ENCODE data around the gene CDC7. TPM values are rescaled to one million over a fixed set of nuclear protein-coding genes. Genes with fewer than 3 reads are reported as not detected.

Gene CDC7
- total RNA-seq, 2 donors from 2014 or later = 41.7 to 44.7 TPM

DNA sequence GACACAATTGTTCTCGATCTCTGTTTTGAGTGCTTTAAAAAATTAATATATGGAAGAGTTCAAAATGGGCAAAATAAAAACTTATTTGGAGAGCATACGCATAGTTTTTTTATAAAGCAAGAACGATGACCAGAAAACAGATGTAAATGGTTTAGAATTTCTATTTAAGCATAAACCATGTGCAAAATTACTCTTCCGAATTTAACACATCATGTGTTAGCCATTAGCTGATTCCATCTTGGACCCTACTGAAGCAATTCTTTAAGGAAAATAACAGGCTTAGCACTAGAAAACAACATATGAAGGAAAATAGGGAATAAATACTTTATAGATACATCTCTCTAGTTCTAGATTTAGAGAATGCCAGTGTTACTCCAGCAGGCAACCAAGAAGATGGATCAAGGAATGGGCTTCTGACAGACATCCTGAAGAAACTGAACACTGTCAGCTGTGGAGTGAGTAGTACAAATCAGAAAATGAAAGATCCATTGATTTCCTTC is 26.7 kb downstream of the CDC7 start:
- WGBS, 2 experiments (ENCODE audit: insufficient coverage in 1 of 2, insufficient read length in 1 of 2) = 94 to 100% methylated on average over 1 to 4 of the region's 4 CpGs
- no peaks in the 10 kb centered on the region for H3K27me3 Mint-ChIP-seq (ENCODE audit: insufficient read depth)
- no peaks in the 10 kb centered on the region for H3K9me3 ChIP-seq (ENCODE audit: control insufficient read depth, low read length)

GRCh38 chr1:91527781-91528180 is 27.1 kb downstream of the CDC7 start:
- peaks cover 5% of the 10 kb centered on the region for H3K36me3 Mint-ChIP-seq (ENCODE audit: low read depth)

More for the DNA sequence above, 26.7 kb downstream of the CDC7 start:
- Histone ChIP-seq H3K4me3 (ENCODE audit: low read length) (no peak overlapping the region), H3K27me3 (ENCODE audit: control insufficient read depth, insufficient read depth, low read length, poor library complexity, severe bottlenecking) (no peaks in the 10 kb centered on the region), H3K4me1 (ENCODE audit: control insufficient read depth, insufficient read depth, low read length) (no peaks in the 10 kb centered on the region), H3K36me3 (ENCODE audit: control insufficient read depth, insufficient read depth, low read length) (peaks cover 14% of the 10 kb centered on the region), H3K9ac (ENCODE audit: extremely low read depth, low read length, poor library complexity, severe bottlenecking) (no peak overlapping the region), H3K27ac (ENCODE audit: low read depth, low read length) (no peak overlapping the region)
- DNase-seq = no peak
- H3K9me3 Mint-ChIP-seq = no peaks in the 10 kb centered on the region
- peaks cover 6% of the 10 kb centered on the region for H3K4me1 Mint-ChIP-seq
- no peak overlapping the region for H3K4me3 Mint-ChIP-seq
- peaks cover 5% of the 10 kb centered on the region for H3K36me3 Mint-ChIP-seq (ENCODE audit: low read depth)
- TF ChIP-seq, protein P1, sequence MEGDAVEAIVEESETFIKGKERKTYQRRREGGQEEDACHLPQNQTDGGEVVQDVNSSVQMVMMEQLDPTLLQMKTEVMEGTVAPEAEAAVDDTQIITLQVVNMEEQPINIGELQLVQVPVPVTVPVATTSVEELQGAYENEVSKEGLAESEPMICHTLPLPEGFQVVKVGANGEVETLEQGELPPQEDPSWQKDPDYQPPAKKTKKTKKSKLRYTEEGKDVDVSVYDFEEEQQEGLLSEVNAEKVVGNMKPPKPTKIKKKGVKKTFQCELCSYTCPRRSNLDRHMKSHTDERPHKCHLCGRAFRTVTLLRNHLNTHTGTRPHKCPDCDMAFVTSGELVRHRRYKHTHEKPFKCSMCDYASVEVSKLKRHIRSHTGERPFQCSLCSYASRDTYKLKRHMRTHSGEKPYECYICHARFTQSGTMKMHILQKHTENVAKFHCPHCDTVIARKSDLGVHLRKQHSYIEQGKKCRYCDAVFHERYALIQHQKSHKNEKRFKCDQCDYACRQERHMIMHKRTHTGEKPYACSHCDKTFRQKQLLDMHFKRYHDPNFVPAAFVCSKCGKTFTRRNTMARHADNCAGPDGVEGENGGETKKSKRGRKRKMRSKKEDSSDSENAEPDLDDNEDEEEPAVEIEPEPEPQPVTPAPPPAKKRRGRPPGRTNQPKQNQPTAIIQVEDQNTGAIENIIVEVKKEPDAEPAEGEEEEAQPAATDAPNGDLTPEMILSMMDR (conservative IDR thresholded peaks at IDR 0.05) = no peak
- H3K27ac Mint-ChIP-seq = no peak overlapping the region

GRCh38 chr1:91529856-91530255 is 29.2 kb downstream of the CDC7 start:
- Histone ChIP-seq H3K4me1 (ENCODE audit: control insufficient read depth, insufficient read depth, low read length) (no peaks in the 10 kb centered on the region), H3K27ac (ENCODE audit: low read depth, low read length) (no peak overlapping the region), H3K36me3 (ENCODE audit: control insufficient read depth, insufficient read depth, low read length) (peaks cover 4% of the 10 kb centered on the region), H3K9me3 (ENCODE audit: control insufficient read depth, low read length) (no peaks in the 10 kb centered on the region), H3K27me3 (ENCODE audit: control insufficient read depth, insufficient read depth, low read length, poor library complexity, severe bottlenecking) (no peaks in the 10 kb centered on the region), H3K9ac (ENCODE audit: extremely low read depth, low read length, poor library complexity, severe bottlenecking) (no peak overlapping the region), H3K4me3 (ENCODE audit: low read length) (no peak overlapping the region)
- Mint-ChIP-seq H3K4me1 (peaks cover 8% of the 10 kb centered on the region), H3K27ac (no peak overlapping the region), H3K36me3 (ENCODE audit: low read depth) (no peaks in the 10 kb centered on the region), H3K4me3 (no peak overlapping the region), H3K27me3 (ENCODE audit: insufficient read depth) (no peaks in the 10 kb centered on the region), H3K9me3 (no peaks in the 10 kb centered on the region)
- WGBS, 2 experiments (ENCODE audit: insufficient coverage in 1 of 2, insufficient read length in 1 of 2) = 74 to 75% methylated on average over 1 to 3 of the region's 3 CpGs
- TF ChIP-seq, protein P1 (conservative IDR thresholded peaks at IDR 0.05) = peak; percentile 51
- no peak for DNase-seq

More at GRCh38 chr1:91527781-91528180, 27.1 kb downstream of the CDC7 start:
- Mint-ChIP-seq H3K27ac (no peak overlapping the region), H3K4me3 (no peak overlapping the region), H3K9me3 (no peaks in the 10 kb centered on the region), H3K4me1 (peaks cover 5% of the 10 kb centered on the region), H3K27me3 (ENCODE audit: insufficient read depth) (no peaks in the 10 kb centered on the region)
- Histone ChIP-seq H3K9me3 (ENCODE audit: control insufficient read depth, low read length) (no peaks in the 10 kb centered on the region), H3K36me3 (ENCODE audit: control insufficient read depth, insufficient read depth, low read length) (peaks cover 14% of the 10 kb centered on the region), H3K4me1 (ENCODE audit: control insufficient read depth, insufficient read depth, low read length) (no peaks in the 10 kb centered on the region), H3K9ac (ENCODE audit: extremely low read depth, low read length, poor library complexity, severe bottlenecking) (no peak overlapping the region), H3K4me3 (ENCODE audit: low read length) (no peak overlapping the region), H3K27ac (ENCODE audit: low read depth, low read length) (no peak overlapping the region), H3K27me3 (ENCODE audit: control insufficient read depth, insufficient read depth, low read length, poor library complexity, severe bottlenecking) (no peaks in the 10 kb centered on the region)
- TF ChIP-seq, protein P1 (conservative IDR thresholded peaks at IDR 0.05) = no peak
- 92 to 100% methylated on average over 1 to 2 of the region's 2 CpGs for WGBS, 2 experiments (ENCODE audit: insufficient coverage in 1 of 2, insufficient read length in 1 of 2)
- DNase-seq = no peak
